ENCODE results near the gene GRIP1. TPM values are rescaled to one million over a fixed set of nuclear protein-coding genes. Genes with fewer than 3 reads are reported as not detected.

GRIP1 gene
- total RNA-seq, 1 donor from 2014 or later, result not detected

GRCh38 chr12:66600903-66601302, 78.0 kb downstream of the GRIP1 start:
- H3K27me3 Mint-ChIP-seq (ENCODE audit: insufficient read depth), result no peaks in the 10 kb centered on the region
- H3K4me1 Mint-ChIP-seq (ENCODE audit: low read depth), result no peaks in the 10 kb centered on the region
- intact Hi-C loops (cut with micrococcal nuclease), result no loop called here
- no peaks in the 10 kb centered on the region for H3K36me3 Mint-ChIP-seq (ENCODE audit: low read depth)
- no peak overlapping the region for H3K4me3 Mint-ChIP-seq
- no peak overlapping the region for H3K27ac Mint-ChIP-seq
- no peaks in the 10 kb centered on the region for H3K9me3 Mint-ChIP-seq
- no peak for DNase-seq (ENCODE audit: low spot score)

- intact Hi-C loops (cut with micrococcal nuclease), result no loop called here
- Mint-ChIP-seq H3K4me1 (ENCODE audit: low read depth) (no peaks in the 10 kb centered on the region), H3K4me3 (no peak overlapping the region), H3K27ac (no peak overlapping the region), H3K36me3 (ENCODE audit: low read depth) (no peaks in the 10 kb centered on the region), H3K27me3 (ENCODE audit: insufficient read depth) (no peaks in the 10 kb centered on the region), H3K9me3 (no peaks in the 10 kb centered on the region)
- DNase-seq (ENCODE audit: low spot score), result no peak
These were observed 79.1 kb downstream of the GRIP1 start for GRCh38 chr12:66599816-66600215.

- Mint-ChIP-seq H3K4me3 (no peak overlapping the region), H3K9me3 (no peaks in the 10 kb centered on the region), H3K4me1 (ENCODE audit: low read depth) (no peaks in the 10 kb centered on the region), H3K27me3 (ENCODE audit: insufficient read depth) (no peaks in the 10 kb centered on the region), H3K27ac (no peak overlapping the region), H3K36me3 (ENCODE audit: low read depth) (no peaks in the 10 kb centered on the region)
- no peak for DNase-seq (ENCODE audit: low spot score)
- intact Hi-C loops (cut with micrococcal nuclease), result no loop called here
These were observed 80.3 kb downstream of the GRIP1 start for GRCh38 chr12:66598608-66599007.

GRCh38 chr12:66598079-66598478, 80.8 kb downstream of the GRIP1 start:
- no peak for DNase-seq (ENCODE audit: low spot score)
- H3K4me3 Mint-ChIP-seq, result no peak overlapping the region
- H3K36me3 Mint-ChIP-seq (ENCODE audit: low read depth), result no peaks in the 10 kb centered on the region
- H3K9me3 Mint-ChIP-seq, result no peaks in the 10 kb centered on the region
- intact Hi-C loops (cut with micrococcal nuclease), result no loop called here
- H3K27me3 Mint-ChIP-seq (ENCODE audit: insufficient read depth), result no peaks in the 10 kb centered on the region
- no peaks in the 10 kb centered on the region for H3K4me1 Mint-ChIP-seq (ENCODE audit: low read depth)
- H3K27ac Mint-ChIP-seq, result no peak overlapping the region

- no peaks in the 10 kb centered on the region for H3K27me3 Mint-ChIP-seq (ENCODE audit: insufficient read depth)
- H3K4me1 Mint-ChIP-seq (ENCODE audit: low read depth), result no peaks in the 10 kb centered on the region
- intact Hi-C loops (cut with micrococcal nuclease), result no loop called here
- no peak overlapping the region for H3K4me3 Mint-ChIP-seq
- no peaks in the 10 kb centered on the region for H3K9me3 Mint-ChIP-seq
- H3K36me3 Mint-ChIP-seq (ENCODE audit: low read depth), result no peaks in the 10 kb centered on the region
- no peak for DNase-seq (ENCODE audit: low spot score)
- H3K27ac Mint-ChIP-seq, result no peak overlapping the region
These were observed 82.7 kb downstream of the GRIP1 start for GRCh38 chr12:66596199-66596598.

GRCh38 chr12:66594688-66595087, 84.2 kb downstream of the GRIP1 start:
- no peak for DNase-seq (ENCODE audit: low spot score)
- Mint-ChIP-seq H3K36me3 (ENCODE audit: low read depth) (no peaks in the 10 kb centered on the region), H3K4me1 (ENCODE audit: low read depth) (no peaks in the 10 kb centered on the region), H3K4me3 (no peak overlapping the region), H3K9me3 (no peaks in the 10 kb centered on the region), H3K27ac (no peak overlapping the region), H3K27me3 (ENCODE audit: insufficient read depth) (no peaks in the 10 kb centered on the region)
- intact Hi-C loops (cut with micrococcal nuclease), result no loop called here

GRCh38 chr12:66590275-66590985, 88.4 kb downstream of the GRIP1 start:
- intact Hi-C loops (cut with micrococcal nuclease), result no loop called here
- H3K4me3 Mint-ChIP-seq, result no peak overlapping the region
- no peaks in the 10 kb centered on the region for H3K4me1 Mint-ChIP-seq (ENCODE audit: low read depth)
- no peaks in the 10 kb centered on the region for H3K9me3 Mint-ChIP-seq
- no peak overlapping the region for H3K27ac Mint-ChIP-seq
- H3K27me3 Mint-ChIP-seq (ENCODE audit: insufficient read depth), result no peaks in the 10 kb centered on the region
- no peaks in the 10 kb centered on the region for H3K36me3 Mint-ChIP-seq (ENCODE audit: low read depth)
- DNase-seq (ENCODE audit: low spot score), result no peak

- Mint-ChIP-seq H3K27me3 (ENCODE audit: insufficient read depth) (no peaks in the 10 kb centered on the region), H3K4me3 (no peak overlapping the region), H3K27ac (no peak overlapping the region), H3K4me1 (ENCODE audit: low read depth) (no peaks in the 10 kb centered on the region), H3K9me3 (no peaks in the 10 kb centered on the region), H3K36me3 (ENCODE audit: low read depth) (no peaks in the 10 kb centered on the region)
- DNase-seq (ENCODE audit: low spot score), result no peak
- intact Hi-C loops (cut with micrococcal nuclease), result no loop called here
These were observed 89.8 kb downstream of the GRIP1 start for GRCh38 chr12:66589095-66589494.

- H3K4me3 Mint-ChIP-seq, result no peak overlapping the region
- no peaks in the 10 kb centered on the region for H3K4me1 Mint-ChIP-seq (ENCODE audit: low read depth)
These were observed 91.0 kb downstream of the GRIP1 start for GRCh38 chr12:66587912-66588311.

GRCh38 chr12:66584673-66585072, 94.2 kb downstream of the GRIP1 start:
- H3K9me3 Mint-ChIP-seq, result no peaks in the 10 kb centered on the region
- DNase-seq (ENCODE audit: low spot score), result no peak
- no peak overlapping the region for H3K4me3 Mint-ChIP-seq
- intact Hi-C loops (cut with micrococcal nuclease), result no loop called here
- no peaks in the 10 kb centered on the region for H3K36me3 Mint-ChIP-seq (ENCODE audit: low read depth)
- H3K27ac Mint-ChIP-seq, result no peak overlapping the region
- no peaks in the 10 kb centered on the region for H3K27me3 Mint-ChIP-seq (ENCODE audit: insufficient read depth)
- no peaks in the 10 kb centered on the region for H3K4me1 Mint-ChIP-seq (ENCODE audit: low read depth)

More at GRCh38 chr12:66587912-66588311, 91.0 kb downstream of the GRIP1 start:
- no peak for DNase-seq (ENCODE audit: low spot score)
- Mint-ChIP-seq H3K27me3 (ENCODE audit: insufficient read depth) (no peaks in the 10 kb centered on the region), H3K27ac (no peak overlapping the region), H3K36me3 (ENCODE audit: low read depth) (no peaks in the 10 kb centered on the region), H3K9me3 (no peaks in the 10 kb centered on the region)
- intact Hi-C loops (cut with micrococcal nuclease), result no loop called here

GRCh38 chr12:66573605-66574004, 105.3 kb downstream of the GRIP1 start:
- H3K4me3 Mint-ChIP-seq, result no peak overlapping the region
- H3K36me3 Mint-ChIP-seq (ENCODE audit: low read depth), result no peaks in the 10 kb centered on the region
- peaks cover under 1% of the 10 kb centered on the region for H3K9me3 Mint-ChIP-seq

GRCh38 chr12:66572845-66573244, 106.0 kb downstream of the GRIP1 start:
- intact Hi-C loops (cut with micrococcal nuclease), result no loop called here
- Mint-ChIP-seq H3K4me1 (ENCODE audit: low read depth) (no peaks in the 10 kb centered on the region), H3K9me3 (peaks cover 4% of the 10 kb centered on the region), H3K27ac (no peak overlapping the region), H3K27me3 (ENCODE audit: insufficient read depth) (peaks cover 2% of the 10 kb centered on the region), H3K36me3 (ENCODE audit: low read depth) (no peaks in the 10 kb centered on the region), H3K4me3 (no peak overlapping the region)
- DNase-seq (ENCODE audit: low spot score), result no peak

More at GRCh38 chr12:66573605-66574004, 105.3 kb downstream of the GRIP1 start:
- intact Hi-C loops (cut with micrococcal nuclease), result no loop called here
- DNase-seq (ENCODE audit: low spot score), result no peak
- H3K27me3 Mint-ChIP-seq (ENCODE audit: insufficient read depth), result peaks cover 2% of the 10 kb centered on the region
- H3K27ac Mint-ChIP-seq, result no peak overlapping the region
- no peaks in the 10 kb centered on the region for H3K4me1 Mint-ChIP-seq (ENCODE audit: low read depth)

- DNase-seq (ENCODE audit: low spot score), result no peak
- Mint-ChIP-seq H3K9me3 (peaks cover 4% of the 10 kb centered on the region), H3K4me3 (no peak overlapping the region), H3K27ac (no peak overlapping the region), H3K4me1 (ENCODE audit: low read depth) (no peaks in the 10 kb centered on the region), H3K27me3 (ENCODE audit: insufficient read depth) (peaks cover 4% of the 10 kb centered on the region), H3K36me3 (ENCODE audit: low read depth) (no peaks in the 10 kb centered on the region)
- intact Hi-C loops (cut with micrococcal nuclease), result no loop called here
These were observed 107.4 kb downstream of the GRIP1 start for GRCh38 chr12:66571361-66571915.

All from activated T-helper 1 cell treated with anti-CD3 and anti-CD28 coated beads, Interleukin-12 subunit alpha, Interleukin-12 subunit beta, Interleukin-2, Interleukin-4 antibody, amounts not matched to agents 30 ng/mL and 10 ng/mL and 1 ng/mL, durations not matched to agents 14 hours and 24 hours and 36 hours (primary cell).